GM21447 (cell line): ENCODE results near the gene ATP11C.
"Not testable (repeated sequence)": the region's sequence is repeated elsewhere in the genome, so short reads cannot be mapped to it uniquely, and the experiment has no call there.

Experiments
- ATAC-seq: cut with Tn5 transposase; IDR thresholded peaks from one replicate; pipeline ENCODE4 v1.9.1; 2021; ENCODE audit not compliant: unreplicated experiment

The ATP11C gene

GRCh38 chrX:139738581-139738980 lies 194.3 kb downstream of the ATP11C start:
- no peak for ATAC-seq

- ATAC-seq, result no peak
Observed at GRCh38 chrX:139736151-139736550, 196.7 kb downstream of the ATP11C start.

GRCh38 chrX:139734996-139735395 lies 197.9 kb downstream of the ATP11C start:
- ATAC-seq, result no peak

GRCh38 chrX:139725720-139726119 lies 207.1 kb downstream of the ATP11C start:
- peak; percentile 97 for ATAC-seq

- no peak for ATAC-seq
Observed at GRCh38 chrX:139724626-139725025, 208.2 kb downstream of the ATP11C start.

- no peak for ATAC-seq
Observed at GRCh38 chrX:139720979-139721378, 211.9 kb downstream of the ATP11C start.

- ATAC-seq, result no peak
Observed at GRCh38 chrX:139720136-139720535, 212.7 kb downstream of the ATP11C start.

- ATAC-seq, result no peak
Observed at GRCh38 chrX:139708067-139708466, 224.8 kb downstream of the ATP11C start, which contains the start of gene MCF2. MCF2 (minus strand) TSS chrX:139708167; CDS start chrX:139651744, 56,423 bp downstream.

- ATAC-seq, result no peak
Observed at GRCh38 chrX:139702658-139703057, 230.2 kb downstream of the ATP11C start.

GRCh38 chrX:139692908-139693307 lies 239.9 kb downstream of the ATP11C start:
- no peak for ATAC-seq

GRCh38 chrX:139692506-139692849 lies 240.4 kb downstream of the ATP11C start:
- ATAC-seq, result no peak

- no peak for ATAC-seq
Observed at GRCh38 chrX:139691843-139692505, 240.9 kb downstream of the ATP11C start.

- ATAC-seq, result no peak
Observed at GRCh38 chrX:139691493-139691842, 241.4 kb downstream of the ATP11C start.

- ATAC-seq, result not testable (repeated sequence)
Observed at GRCh38 chrX:139685175-139685574, 247.7 kb downstream of the ATP11C start.

- no peak for ATAC-seq
Observed at GRCh38 chrX:139680356-139680755, 252.5 kb downstream of the ATP11C start.
